ENCODE data around the gene RGL1.

DNA sequence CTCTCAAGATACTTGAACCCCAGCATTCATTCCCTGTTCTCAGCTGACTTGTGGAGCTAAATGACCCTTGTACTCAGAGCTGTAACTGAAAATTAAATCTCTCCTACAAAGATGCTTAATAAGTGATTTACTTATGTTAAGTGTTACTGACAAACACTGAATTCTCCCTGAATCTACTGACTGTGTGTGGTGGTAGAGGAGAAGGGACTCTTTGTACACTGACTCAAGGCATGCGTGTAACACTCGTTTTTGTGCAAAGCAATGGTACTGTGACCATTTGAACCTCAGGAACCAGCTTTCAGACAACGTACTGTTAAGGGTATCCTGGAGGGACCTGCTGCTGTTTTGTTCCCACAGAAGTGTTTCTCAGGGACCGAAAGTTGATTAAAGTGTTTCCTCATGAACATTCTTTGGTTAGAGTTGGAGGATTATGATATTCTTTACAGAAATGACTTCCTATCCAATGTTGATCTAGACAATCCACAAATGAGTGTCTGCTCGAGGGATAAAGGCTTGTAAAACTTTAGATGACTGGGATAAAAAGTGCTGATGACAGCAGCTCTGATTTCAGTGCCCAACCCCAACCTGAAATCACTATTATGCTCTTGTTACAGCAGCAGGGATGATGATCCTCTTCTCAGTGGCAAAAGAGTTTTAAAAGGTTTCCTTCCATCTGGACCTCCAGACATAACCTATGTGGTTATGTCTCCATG, 12.8 kb downstream of the RGL1 start:
- TF ChIP-seq POLR2A (IDR thresholded peaks at IDR 0.05; ENCODE audit: low read length) (no peak), GATA1 (IDR thresholded peaks at IDR 0.05; ENCODE audit: low read depth, low read length) (no peak)

All from erythroblast (primary cell).